RWPE2 (cell line): ENCODE results near the gene PCGF2.

Experiments used
- ATAC-seq: fragments of 200-7000 bp; cut with Tn5 transposase; 3 replicates; pipeline ENCODE4 v1.9.1; 2021; ENCODE audit warnings: low read depth
- DNase-seq: peaks from one replicate; pipeline ENCODE4 v3.0.0-alpha.2; 2020; ENCODE audit warnings: low spot score
- H3K27ac ChIP-seq: fragments of 450-650 bp; 2 replicates; pipeline ENCODE4 v1.5.1; 2017; ENCODE audit warnings: mild to moderate bottlenecking; ENCODE audit not compliant: poor library complexity, severe bottlenecking
- H3K27me3 ChIP-seq: fragments of 250-450 bp; sonication (Bioruptor Pico); 2 replicates; pipeline ENCODE4 v1.5.1; 2021; ENCODE audit warnings: mild to moderate bottlenecking, moderate library complexity; ENCODE audit not compliant: insufficient read depth, poor library complexity, severe bottlenecking
- H3K36me3 ChIP-seq: fragments of 250-450 bp; sonication (Bioruptor Pico); 2 replicates; pipeline ENCODE4 v1.5.1; 2020; ENCODE audit warnings: low read depth, mild to moderate bottlenecking, moderate library complexity
- H3K4me1 ChIP-seq: fragments of 250-450 bp; sonication (Bioruptor Pico); 2 replicates; pipeline ENCODE4 v1.5.1; 2021; ENCODE audit warnings: mild to moderate bottlenecking, moderate library complexity; ENCODE audit not compliant: insufficient read depth, poor library complexity, severe bottlenecking
- H3K4me3 ChIP-seq: fragments of 250-450 bp; sonication (Bioruptor Pico); 2 replicates; pipeline ENCODE4 v1.5.1; 2021; ENCODE audit warnings: mild to moderate bottlenecking, moderate library complexity; ENCODE audit not compliant: severe bottlenecking
- H3K9me3 ChIP-seq: fragments of 250-450 bp; sonication (Bioruptor Pico); 2 replicates; pipeline ENCODE4 v1.5.1; 2021; ENCODE audit warnings: mild to moderate bottlenecking, moderate library complexity; ENCODE audit not compliant: severe bottlenecking
- CTCF ChIP-seq: fragments of 450-650 bp; IDR thresholded peaks from one replicate; pipeline ENCODE4 v1.5.1; 2017; ENCODE audit warnings: mild to moderate bottlenecking, moderate library complexity; ENCODE audit not compliant: poor library complexity, severe bottlenecking

PCGF2 gene

GRCh38 chr17:38719289-38719942 lies 28.7 kb downstream of the PCGF2 start:
- H3K9me3 ChIP-seq = no peaks in the 10 kb centered on the region
- no peak overlapping the region for H3K27ac ChIP-seq
- peaks cover 36% of the 10 kb centered on the region for H3K36me3 ChIP-seq
- no peak for DNase-seq
- no peaks in the 10 kb centered on the region for H3K4me1 ChIP-seq
- no peak for ATAC-seq
- no peaks in the 10 kb centered on the region for H3K27me3 ChIP-seq
- H3K4me3 ChIP-seq = no peak overlapping the region
- no peak for TF ChIP-seq CTCF

- H3K36me3 ChIP-seq = peaks cover 51% of the 10 kb centered on the region
- no peaks in the 10 kb centered on the region for H3K4me1 ChIP-seq
- no peak for ATAC-seq
Measured at GRCh38 chr17:38717139-38717745, 30.9 kb downstream of the PCGF2 start.

GRCh38 chr17:38716368-38717005 lies 31.6 kb downstream of the PCGF2 start:
- no peak overlapping the region for H3K27ac ChIP-seq
- H3K36me3 ChIP-seq = peaks cover 55% of the 10 kb centered on the region
- DNase-seq = no peak
- no peak for ATAC-seq
- no peak for TF ChIP-seq CTCF
- H3K27me3 ChIP-seq = no peaks in the 10 kb centered on the region
- no peaks in the 10 kb centered on the region for H3K9me3 ChIP-seq
- no peak overlapping the region for H3K4me3 ChIP-seq
- H3K4me1 ChIP-seq = no peaks in the 10 kb centered on the region

More at GRCh38 chr17:38717139-38717745, 30.9 kb downstream of the PCGF2 start:
- Histone ChIP-seq H3K4me3 (no peak overlapping the region), H3K27me3 (no peaks in the 10 kb centered on the region), H3K9me3 (no peaks in the 10 kb centered on the region), H3K27ac (no peak overlapping the region)
- TF ChIP-seq CTCF = no peak
- no peak for DNase-seq

GRCh38 chr17:38715216-38715943 lies 32.8 kb downstream of the PCGF2 start:
- no peaks in the 10 kb centered on the region for H3K9me3 ChIP-seq
- no peaks in the 10 kb centered on the region for H3K4me1 ChIP-seq
- DNase-seq (no peak), ATAC-seq (no peak)
- no peaks in the 10 kb centered on the region for H3K27me3 ChIP-seq
- no peak overlapping the region for H3K27ac ChIP-seq
- no peak for TF ChIP-seq CTCF
- H3K36me3 ChIP-seq = peaks cover 46% of the 10 kb centered on the region
- H3K4me3 ChIP-seq = no peak overlapping the region
